ENCODE data around the gene RPL6. TPM values are rescaled to one million over a fixed set of nuclear protein-coding genes. Genes with fewer than 3 reads are reported as not detected.
"Not testable (repeated sequence)": the region's sequence is repeated elsewhere in the genome, so short reads cannot be mapped to it uniquely, and the experiment has no call there.

Gene RPL6
- 1,000 to 10,000 TPM; 1,347 to 3,206 (median 1,977) TPM for polyA plus RNA-seq

DNA sequence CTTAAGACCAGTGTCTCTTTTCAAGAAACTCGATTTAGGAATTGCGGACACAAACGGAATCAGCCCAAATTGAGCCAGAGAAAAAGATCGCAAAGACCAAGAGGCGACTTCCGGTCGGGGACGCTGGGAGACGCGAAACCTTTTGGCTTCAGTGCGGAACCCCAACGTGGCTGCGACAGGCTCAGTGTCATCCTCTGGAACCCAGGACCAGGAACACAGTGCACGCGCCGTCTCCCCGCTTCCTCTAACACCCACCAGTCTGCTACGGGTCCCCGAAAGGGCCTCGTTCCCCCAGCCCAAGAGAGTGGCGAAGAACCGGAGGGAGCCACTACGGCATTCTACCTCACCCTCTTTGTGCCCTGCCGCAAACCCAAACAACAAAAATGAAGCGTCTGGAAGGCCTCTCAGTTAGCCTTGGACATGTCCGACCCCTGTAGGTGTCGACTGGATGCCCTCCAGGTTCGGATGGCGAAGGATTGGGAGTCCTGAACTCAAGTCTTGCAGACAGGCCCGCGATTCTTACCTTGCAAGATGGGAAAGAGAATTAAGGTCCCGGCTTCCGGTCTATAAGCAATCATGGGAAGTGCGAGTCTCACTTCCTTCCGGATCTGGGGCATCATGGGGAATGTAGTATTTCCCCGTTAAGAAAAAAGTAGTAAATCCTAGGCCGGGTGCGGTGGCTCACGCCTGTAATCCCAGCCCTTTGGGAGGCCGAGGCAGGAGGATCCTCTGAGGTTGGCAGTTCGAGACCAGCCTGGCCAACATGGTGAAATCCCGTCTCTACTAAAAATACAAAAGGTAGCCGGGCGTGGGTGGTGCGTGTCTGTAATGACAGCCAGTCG lies at the start of gene RPL6:
Gene RPL6, minus strand, starts transcription at position 542 of the 842 bp plus-strand sequence. CDS start 949 bp downstream, outside the sequence.
- WGBS, 3 donors = 9 to 11% (median 10%) methylated on average over 46 of the region's 46 CpGs
- peak within 1 kb of the TSS; percentile 45 for H3K27ac ChIP-seq (ENCODE audit: low read depth, low read length)

DNA sequence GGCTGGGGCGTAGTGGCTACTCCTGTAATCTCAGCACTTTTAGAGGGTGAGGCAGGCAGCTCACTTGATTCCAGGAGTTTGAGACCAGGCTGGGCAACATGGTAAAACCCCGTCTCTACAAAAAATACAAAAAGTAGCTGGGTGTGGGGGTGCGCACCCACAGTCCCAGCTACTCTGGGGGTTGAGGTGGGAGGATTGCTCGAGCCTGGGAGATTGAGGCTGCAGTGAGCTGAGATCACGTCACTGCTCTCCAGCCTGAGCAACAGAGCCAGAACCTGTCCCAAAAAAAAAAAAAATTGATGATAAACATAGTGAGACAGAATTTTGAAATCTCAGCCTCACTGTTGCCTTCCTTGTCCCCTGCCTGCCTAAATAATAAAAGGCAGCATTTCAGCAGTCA lies 49.3 kb upstream of the RPL6 start:
- 88 to 98% (median 96%) methylated on average over 5 of the region's 5 CpGs for WGBS, 3 donors
- H3K27ac ChIP-seq (ENCODE audit: low read depth, low read length) = no peak overlapping the region

GRCh38 chr12:112458330-112458729 lies 48.9 kb upstream of the RPL6 start:
- WGBS, 3 donors = 81 to 96% (median 94%) methylated on average over 4 of the region's 4 CpGs
- H3K27ac ChIP-seq (ENCODE audit: low read depth, low read length) = no peak overlapping the region

DNA sequence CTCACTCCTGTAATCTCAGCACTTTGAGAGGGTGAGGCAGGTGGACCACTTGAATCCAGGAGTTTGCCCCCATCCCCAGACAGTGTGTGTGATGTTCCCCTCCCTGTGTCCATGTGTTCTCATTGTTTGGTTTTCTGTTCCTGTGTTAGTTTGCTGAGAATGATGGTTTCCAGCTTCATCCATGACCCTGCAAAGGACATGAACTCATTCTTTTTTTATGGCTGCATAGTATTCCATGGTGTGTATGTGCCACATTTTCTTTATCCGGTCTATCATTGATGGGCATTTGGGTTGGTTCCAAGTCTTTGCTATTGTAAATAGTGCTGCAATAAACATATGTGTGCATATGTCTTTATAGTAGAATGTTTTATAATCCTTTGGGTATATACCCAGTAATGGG lies 47.7 kb upstream of the RPL6 start:
- H3K27ac ChIP-seq (ENCODE audit: low read depth, low read length) = not testable (repeated sequence)
- WGBS, 3 donors = 80 to 100% (median 100%) methylated on average over 1 of the region's 1 CpG

DNA sequence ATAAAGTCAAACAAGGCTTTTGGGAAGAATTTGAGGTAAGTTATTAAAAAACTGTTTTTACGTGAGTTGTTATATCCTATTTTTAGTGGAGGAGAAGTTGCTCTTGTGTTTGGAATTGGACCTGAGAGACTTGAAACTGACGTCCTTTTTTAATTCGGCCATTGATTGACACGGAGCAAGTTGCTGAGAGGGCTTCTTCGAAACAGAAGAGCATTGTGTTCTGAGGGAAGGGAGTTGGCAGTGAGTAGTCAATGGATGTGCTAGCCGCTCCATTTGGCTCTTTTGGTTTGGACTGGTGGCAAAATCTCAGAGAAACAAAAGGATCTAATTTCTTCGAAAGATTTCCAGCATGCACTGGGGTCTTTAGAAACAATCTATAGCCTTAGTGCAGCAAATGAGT lies 46.6 kb upstream of the RPL6 start:
- no peak overlapping the region for H3K27ac ChIP-seq (ENCODE audit: low read depth, low read length)
- WGBS, 3 donors = 96 to 97% (median 96%) methylated on average over 7 of the region's 7 CpGs

DNA sequence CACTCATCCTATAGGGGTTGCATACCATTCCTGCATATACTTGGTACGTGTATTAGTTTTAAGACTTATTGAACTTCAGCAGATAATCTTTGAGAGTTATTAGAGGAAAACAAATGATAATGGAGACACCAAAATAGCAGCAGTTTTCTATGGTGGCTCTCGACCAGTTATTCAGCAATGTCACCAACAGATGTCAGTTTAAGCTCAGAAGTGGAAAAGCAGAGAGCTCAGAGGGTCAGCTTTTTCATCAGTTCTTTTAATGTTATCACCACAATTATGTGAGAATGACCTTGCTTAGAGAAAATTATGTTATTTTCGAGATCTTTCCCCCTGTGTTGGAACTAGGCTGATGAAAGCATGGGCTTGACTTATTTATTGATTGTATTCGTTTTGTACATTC lies 41.3 kb upstream of the RPL6 start:
- no peak overlapping the region for H3K27ac ChIP-seq (ENCODE audit: low read depth, low read length)
- 81 to 89% (median 87%) methylated on average over 4 of the region's 4 CpGs for WGBS, 3 donors

- H3K27ac ChIP-seq (ENCODE audit: low read depth, low read length) = not testable (repeated sequence)
- 66 to 92% (median 80%) methylated on average over 2 of the region's 2 CpGs for WGBS, 3 donors
Measured at GRCh38 chr12:112448165-112448564, 38.8 kb upstream of the RPL6 start.

- 44 to 86% (median 59%) methylated on average over 3 of the region's 3 CpGs for WGBS, 3 donors
Measured at GRCh38 chr12:112447106-112447505, 37.7 kb upstream of the RPL6 start.

DNA sequence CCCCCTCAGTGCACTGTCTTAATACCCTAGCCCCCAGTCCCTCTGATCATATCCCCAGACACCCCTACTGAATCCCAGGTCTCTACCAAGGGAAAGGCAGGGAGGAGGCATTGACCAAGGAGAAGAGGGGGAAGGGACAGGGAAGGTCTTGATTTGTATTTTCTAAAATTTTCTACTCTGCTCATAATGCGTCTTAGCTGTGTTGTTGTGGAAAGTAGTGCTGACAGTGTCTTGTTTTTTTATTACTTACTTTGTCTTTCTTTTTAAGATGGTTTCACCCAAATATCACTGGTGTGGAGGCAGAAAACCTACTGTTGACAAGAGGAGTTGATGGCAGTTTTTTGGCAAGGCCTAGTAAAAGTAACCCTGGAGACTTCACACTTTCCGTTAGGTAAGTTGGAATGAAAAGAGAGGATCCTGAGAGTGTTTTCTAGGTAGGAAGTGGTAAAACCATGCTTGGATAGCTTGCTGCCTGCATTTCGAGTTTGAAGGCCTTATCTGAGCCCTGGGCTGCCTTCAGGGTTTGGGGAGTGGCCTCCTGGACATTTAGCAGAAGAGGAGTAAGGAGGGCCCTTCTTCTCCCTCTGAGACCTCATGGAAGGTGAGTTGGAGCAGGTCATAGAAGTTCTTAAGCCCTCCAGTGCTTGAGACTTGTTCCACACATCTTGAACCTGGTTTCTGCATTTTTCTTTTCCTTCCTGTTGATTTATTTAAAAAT lies 36.8 kb upstream of the RPL6 start:
- H3K27ac ChIP-seq (ENCODE audit: low read depth, low read length) = no peak overlapping the region
- 73 to 87% (median 79%) methylated on average over 3 of the region's 3 CpGs for WGBS, 3 donors

More at GRCh38 chr12:112447106-112447505, 37.7 kb upstream of the RPL6 start:
- no peak overlapping the region for H3K27ac ChIP-seq (ENCODE audit: low read depth, low read length)

- 94 to 100% (median 97%) methylated on average over 4 of the region's 4 CpGs for WGBS, 3 donors
- H3K27ac ChIP-seq (ENCODE audit: low read depth, low read length) = no peak overlapping the region
Measured at GRCh38 chr12:112443916-112444315, 34.5 kb upstream of the RPL6 start.

DNA sequence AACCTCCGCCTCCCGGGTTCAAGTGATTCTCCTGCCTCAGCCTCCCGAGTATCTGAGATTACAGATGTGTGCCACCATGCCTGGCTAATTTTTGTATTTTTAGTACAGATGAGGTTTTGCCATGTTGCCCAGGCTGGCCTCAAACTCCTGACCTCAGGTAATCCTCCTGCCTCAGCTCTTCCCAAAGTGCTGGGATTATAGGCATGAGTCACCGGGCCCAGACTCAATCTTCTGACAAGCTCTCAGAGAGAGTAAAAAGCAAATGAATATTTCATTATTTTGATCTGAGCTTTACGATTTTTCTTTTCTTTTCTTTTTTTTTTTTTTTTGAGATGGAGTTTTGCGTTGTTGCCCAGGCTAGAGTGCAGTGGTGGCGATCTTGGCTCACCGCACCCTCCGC lies 31.2 kb upstream of the RPL6 start:
- H3K27ac ChIP-seq (ENCODE audit: low read depth, low read length) = not testable (repeated sequence)
- WGBS, 3 donors = 95 to 98% (median 96%) methylated on average over 9 of the region's 9 CpGs

DNA sequence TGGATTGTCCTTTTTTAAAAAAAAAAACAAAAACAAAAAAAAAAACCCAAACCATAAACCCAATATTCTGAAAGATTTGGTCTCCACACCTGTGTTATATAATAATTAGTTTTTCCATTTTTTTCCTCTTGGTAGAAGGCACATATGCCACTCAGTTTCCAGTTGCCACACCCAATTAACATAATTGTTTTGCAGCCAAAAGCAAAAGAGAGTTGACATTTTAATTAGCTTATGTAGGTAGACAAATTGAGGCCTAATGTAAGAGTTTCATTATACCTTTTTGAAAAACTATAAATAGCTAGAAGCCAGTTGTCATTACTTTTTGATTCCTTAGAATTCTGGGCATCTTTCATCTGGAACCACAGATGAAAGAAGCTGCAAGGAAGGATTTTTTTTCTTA lies 30.4 kb upstream of the RPL6 start:
- H3K27ac ChIP-seq (ENCODE audit: low read depth, low read length) = no peak overlapping the region

DNA sequence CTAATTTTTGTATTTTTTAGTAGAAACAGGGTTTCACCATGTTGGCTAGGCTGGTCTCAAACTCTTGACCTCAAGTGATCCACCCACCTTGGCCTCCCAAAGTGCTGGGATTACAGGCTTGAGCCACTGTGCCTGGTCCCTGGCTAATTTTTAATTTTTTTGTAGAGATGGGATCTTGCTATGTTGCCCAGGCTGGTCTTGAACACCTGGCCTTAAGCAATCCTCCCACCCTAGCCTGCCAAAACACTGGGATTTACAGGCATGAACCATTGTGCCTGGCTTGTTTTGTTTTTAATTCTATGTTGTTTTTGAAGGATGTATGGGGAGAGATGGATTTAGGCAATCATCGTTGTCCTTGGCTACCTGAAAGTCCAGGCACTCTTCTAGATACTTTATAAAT lies 29.2 kb upstream of the RPL6 start:
- 95 to 100% (median 98%) methylated on average over 1 of the region's 1 CpG for WGBS, 3 donors
- H3K27ac ChIP-seq (ENCODE audit: low read depth, low read length) = not testable (repeated sequence)

DNA sequence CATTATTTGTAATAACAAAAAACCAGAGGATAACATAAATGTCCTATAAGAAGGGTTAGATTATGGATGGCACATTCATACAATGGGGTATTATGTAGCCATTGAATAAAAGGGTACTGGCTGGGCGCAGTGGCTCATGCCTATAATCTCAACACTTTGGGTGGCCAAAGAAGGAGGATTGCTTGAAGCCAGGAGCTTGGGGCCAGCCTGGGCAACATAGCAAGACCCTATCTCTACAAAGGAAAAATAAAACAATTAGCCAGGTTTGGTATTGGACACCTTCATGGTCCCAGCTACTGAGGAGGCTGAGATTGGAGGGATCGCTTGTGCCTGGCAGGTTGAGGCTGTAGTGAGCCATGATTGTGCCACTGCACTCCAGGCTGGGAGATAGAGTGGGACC lies 24.1 kb upstream of the RPL6 start:
- WGBS, 3 donors = 97 to 100% (median 97%) methylated on average over 2 of the region's 2 CpGs
- H3K27ac ChIP-seq (ENCODE audit: low read depth, low read length) = no peak overlapping the region

DNA sequence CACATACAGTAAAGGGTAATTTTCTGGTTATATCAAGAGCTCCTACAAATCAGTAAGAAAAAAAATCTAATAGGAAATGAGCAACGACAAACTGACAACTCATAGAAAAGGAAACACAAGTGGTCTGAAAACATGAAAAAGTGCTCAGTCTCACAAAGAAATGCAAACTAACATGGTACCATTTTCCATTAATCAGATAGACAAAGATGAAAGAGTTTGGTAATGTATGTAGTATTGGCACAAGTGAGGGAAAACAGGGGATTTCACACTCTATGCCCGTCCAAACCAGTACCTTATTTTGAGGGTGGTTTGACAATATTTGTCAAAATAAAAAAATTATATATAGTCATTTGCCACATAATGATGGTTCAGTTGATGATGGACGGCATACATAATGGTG lies 22.6 kb upstream of the RPL6 start:
- 75 to 90% (median 80%) methylated on average over 3 of the region's 3 CpGs for WGBS, 3 donors
- no peak overlapping the region for H3K27ac ChIP-seq (ENCODE audit: low read depth, low read length)

DNA sequence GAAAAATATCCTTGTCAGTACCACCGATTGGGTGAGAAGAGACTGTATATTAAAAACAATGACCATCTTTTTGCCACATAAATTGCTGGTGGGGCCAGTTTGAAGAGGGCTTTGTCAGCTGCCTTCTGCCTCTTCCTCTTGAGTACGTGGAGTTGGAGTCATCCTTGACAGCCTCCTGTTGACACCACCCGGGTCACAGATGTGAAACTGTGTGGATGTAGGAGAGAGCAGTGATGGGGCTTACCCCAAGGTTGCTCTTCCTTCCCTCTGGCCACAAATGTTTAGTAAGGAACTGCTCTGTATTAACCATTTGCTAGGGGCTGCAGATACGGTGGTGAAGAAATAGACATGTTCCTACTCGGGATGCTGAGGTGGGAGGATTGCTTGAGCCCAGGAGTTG lies 21.5 kb upstream of the RPL6 start:
- 54 to 81% (median 69%) methylated on average over 5 of the region's 5 CpGs for WGBS, 3 donors
- H3K27ac ChIP-seq (ENCODE audit: low read depth, low read length) = no peak overlapping the region

GRCh38 chr12:112427760-112428159 lies 18.4 kb upstream of the RPL6 start:
- 94 to 100% (median 96%) methylated on average over 2 of the region's 2 CpGs for WGBS, 3 donors
- H3K27ac ChIP-seq (ENCODE audit: low read depth, low read length) = no peak overlapping the region

- H3K27ac ChIP-seq (ENCODE audit: low read depth, low read length) = no peak overlapping the region
- WGBS, 3 donors = 94 to 96% (median 95%) methylated on average over 7 of the region's 7 CpGs
Measured at GRCh38 chr12:112425582-112426382, 16.4 kb upstream of the RPL6 start.

DNA sequence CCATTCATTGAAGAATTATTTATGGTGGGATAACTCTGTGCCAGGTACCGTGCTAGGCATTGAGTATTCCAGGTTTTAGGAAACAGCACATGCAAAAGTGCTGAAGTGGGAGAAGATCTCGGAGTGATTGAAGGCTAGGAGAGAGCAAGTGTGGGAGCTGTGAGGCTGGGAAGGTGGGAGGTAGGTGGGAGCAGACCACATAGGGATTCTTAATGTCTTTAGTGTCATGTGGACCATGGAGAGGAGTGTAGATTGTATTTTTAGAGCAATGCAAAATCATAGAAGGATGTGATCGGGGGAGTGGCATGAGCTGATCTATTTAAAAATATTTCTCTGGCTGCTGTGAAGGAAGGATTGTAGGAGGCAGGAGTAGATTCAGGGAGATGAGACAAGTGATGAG lies 14.7 kb upstream of the RPL6 start:
- 90 to 91% (median 90%) methylated on average over 3 of the region's 3 CpGs for WGBS, 3 donors
- H3K27ac ChIP-seq (ENCODE audit: low read depth, low read length) = no peak overlapping the region
